Heart left ventricle (tissue), 16 donors: ENCODE data around the gene SFR1. TPM values are rescaled to one million over a fixed set of nuclear protein-coding genes. Genes with fewer than 3 reads are reported as not detected.

Experiments
- ATAC-seq, 4 donors: fragments of 200-7000 bp; cut with Tn5 transposase; one replicate each; pipeline ENCODE4 v1.9.1; 2020 to 2022; ENCODE audit warnings: moderate library complexity in 4 of 4, mild to moderate bottlenecking in 3 of 4, moderate number of reproducible peaks in 1 of 4
- DNase-seq, 5 donors: peaks; one replicate each; pipeline ENCODE4 v3.0.0-alpha.2; 2020
- H3K27ac ChIP-seq, 12 donors: fragments of 200-600 bp; sonication (generic) in 4 of 12; one replicate each; pipeline versions ENCODE4 v1.5.0 to v1.8.0; 2016 to 2022; ENCODE audit warnings: mild to moderate bottlenecking in 2 of 12
- H3K27me3 ChIP-seq, 9 donors: fragments of 200-600 bp; sonication (generic) in 2 of 9; one replicate each; pipeline versions ENCODE4 v1.5.1 to v1.8.0; 2016 to 2022; ENCODE audit warnings: mild to moderate bottlenecking in 3 of 9
- H3K36me3 ChIP-seq, 9 donors: fragments of 200-600 bp; sonication (generic) in 2 of 9; one replicate each; pipeline versions ENCODE4 v1.5.0 to v1.8.0; 2018 to 2022; ENCODE audit warnings: mild to moderate bottlenecking in 2 of 9
- H3K4me1 ChIP-seq, 12 donors: fragments of 200-600 bp; sonication (generic) in 4 of 12; one replicate each; pipeline versions ENCODE4 v1.5.0 to v1.8.0; 2016 to 2022; ENCODE audit warnings: mild to moderate bottlenecking in 3 of 12
- H3K4me3 ChIP-seq, 12 donors: fragments of 200-600 bp; sonication (generic) in 4 of 12; one replicate each; pipeline versions ENCODE4 v1.5.0 to v1.8.0; 2017 to 2022; ENCODE audit warnings: mild to moderate bottlenecking in 9 of 12, moderate library complexity in 4 of 12
- H3K9me3 ChIP-seq, 12 donors: fragments of 200-600 bp; sonication (generic) in 4 of 12; one replicate each; pipeline versions ENCODE4 v1.5.0 to v1.8.0; 2016 to 2022; ENCODE audit warnings: mild to moderate bottlenecking in 1 of 12
- CTCF ChIP-seq, 12 donors: fragments of 200-600 bp; sonication (generic) in 4 of 12; IDR thresholded peaks; one replicate each; pipeline versions ENCODE4 v1.5.0 to v1.8.0; 2018 to 2022; ENCODE audit warnings: antibody characterized with exemption in 12 of 12, mild to moderate bottlenecking in 5 of 12
- POLR2A ChIP-seq, 2 donors: fragments of 450-650 bp; IDR thresholded peaks; one replicate each; pipeline ENCODE4 v1.6.1; 2017; ENCODE audit warnings: antibody characterized with exemption in 2 of 2, mild to moderate bottlenecking in 2 of 2, moderate library complexity in 2 of 2
- WGBS, 4 donors: extraction: QIAGEN DNeasy Blood & Tissue Kit in 2 of 4; methylation state at CpG; one replicate each; pipeline versions ENCODE4 v1.1.5 to v1.1.7; 2013 to 2018; 5-methylcytosine and 5-hydroxymethylcytosine counted together
- intact Hi-C, 10 donors: fragments of 100-400 bp; cut with DNase I; formaldehyde crosslinking; loops; one replicate each; pipeline versions ENCODE4 v1.11.1 to v1.14.2; 2022
- polyA plus RNA-seq, 2 donors: library from polyadenylated mRNA; stranded (reverse); fragments of 200-250 nt; gene quantifications; one replicate each; pipeline ENCODE4 v1.2.3, GENCODE V29; 2013
- total RNA-seq, 9 donors: library from RNA; depleted of rRNA in 2 of 9; stranded (reverse); fragments of >200 nt in 2 of 9; fragmentation: NEBNext Ultra II Directional in 3 of 9; extraction: Animal tissue kit (Norgen Biotek cat#: 25700) in 3 of 9; gene quantifications; one replicate each; pipeline versions ENCODE4 v1.1.0 to v1.2.4, GENCODE V29; 2016 to 2023
- donor health status: ischemic (EF 13 %, LVEDD 7.1; RV severe dilation, severe dysfunction).
- donor health status: healthy with polysubstance abuse.
- donor health status: DM: no; HTN: yes; CAD: no.
- donor health status: DM: no; HTN: no; CAD: no.
- donor health status: ischemic (EF 25% LVEDD 6.9; RV normal size, moderate dysfunction).
- donor health status: ischemic (EF 25% LVEDD 5.7; RV mildly dilated, moderate dysfunction).
- donor health status: healthy.
- donor health status: DM: yes; HTN: yes; CAD: no.
- donor health status: ischemic (EF 35%, LVEDD 5.7; RV mildly dilated, moderate dysfunction).
- donor health status: nonischemic (EF 11% LVEDD 7.7; RV severe dilation, severe dysfunction).
- donor health status: DM: yes; HTN: yes; CAD: no.
- donor health status: PGD.
- donor health status: ischemic (EF 29% LVEDD 5.4; RV normal size, mild dysfunction).
- donor health status: nonischemic (EF 23%, LVEDD 6.1; RV moderate dilation, normal function).

The SFR1 gene
- total and polyA plus RNA-seq, 11 donors: 5.4 to 10.1 (median 7.6) TPM

GRCh38 chr10:104138131-104138530 lies 16.2 kb downstream of the SFR1 start:
- 88 to 94% (median 91%) methylated on average over 6 of the region's 6 CpGs for WGBS, 4 donors
- no peak for DNase-seq
- no peak for ATAC-seq
- Histone ChIP-seq H3K9me3 (no peaks in the 10 kb centered on the region), H3K27me3 (peaks cover 0 to 7% (median 0%) of the 10 kb centered on the region in 9 donors), H3K4me1 (no peaks in the 10 kb centered on the region), H3K36me3 (no peaks in the 10 kb centered on the region), H3K27ac (no peak overlapping the region), H3K4me3 (no peak overlapping the region)
- intact Hi-C loops: no loop called here
- TF ChIP-seq POLR2A (IDR thresholded peaks at IDR 0.05) (no peak), CTCF (IDR thresholded peaks at IDR 0.05) (no peak)

DNA sequence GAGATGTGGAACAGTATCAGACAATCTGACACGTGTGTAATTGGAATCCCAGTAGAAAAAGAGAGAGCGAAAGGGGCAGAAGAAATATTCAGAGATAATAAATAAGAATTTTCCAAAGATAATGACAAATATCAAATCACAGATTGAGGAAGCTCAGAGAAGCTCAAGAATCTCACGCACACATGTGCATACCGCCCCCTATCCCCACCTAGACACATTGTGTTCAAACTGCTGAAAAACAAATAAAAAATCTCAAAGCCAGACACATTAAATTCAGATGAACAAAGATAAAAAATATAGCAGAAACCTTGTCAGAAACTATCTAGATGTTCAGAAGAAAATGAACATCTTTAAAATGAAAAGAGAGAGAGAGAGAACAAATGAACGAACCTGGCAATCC lies 17.2 kb downstream of the SFR1 start:
- ATAC-seq: no peak
- TF ChIP-seq POLR2A (IDR thresholded peaks at IDR 0.05) (no peak), CTCF (IDR thresholded peaks at IDR 0.05) (peak in 4 of 12 donors; percentile 12 to 37 (median 14))
- no peaks in the 10 kb centered on the region for H3K9me3 ChIP-seq
- DNase-seq: no peak
- WGBS, 4 donors: 64 to 73% (median 66%) methylated on average over 5 of the region's 5 CpGs
- H3K36me3 ChIP-seq: no peaks in the 10 kb centered on the region
- peaks cover 0 to 2% (median 0%) of the 10 kb centered on the region in 9 donors for H3K27me3 ChIP-seq
- no peaks in the 10 kb centered on the region for H3K4me1 ChIP-seq
- no peak overlapping the region for H3K27ac ChIP-seq
- no peak overlapping the region for H3K4me3 ChIP-seq
- intact Hi-C loops: no loop called here

- no peak for TF ChIP-seq CTCF (IDR thresholded peaks at IDR 0.05)
- no peak for TF ChIP-seq POLR2A (IDR thresholded peaks at IDR 0.05)
- DNase-seq (no peak), ATAC-seq (no peak)
- 26 to 38% (median 32%) methylated on average over 1 of the region's 1 CpG for WGBS, 4 donors
- H3K36me3 ChIP-seq: no peaks in the 10 kb centered on the region
- H3K9me3 ChIP-seq: no peaks in the 10 kb centered on the region
- H3K27ac ChIP-seq: no peak overlapping the region
- intact Hi-C loops: no loop called here
- no peak overlapping the region for H3K4me3 ChIP-seq
- peaks cover 0 to 2% (median 0%) of the 10 kb centered on the region in 9 donors for H3K27me3 ChIP-seq
- no peaks in the 10 kb centered on the region for H3K4me1 ChIP-seq
Observed at GRCh38 chr10:104142081-104142480, 20.1 kb downstream of the SFR1 start.

- H3K4me3 ChIP-seq: no peak overlapping the region
- peaks cover 0 to 2% (median 0%) of the 10 kb centered on the region in 9 donors for H3K27me3 ChIP-seq
- ATAC-seq (no peak), DNase-seq (no peak)
- intact Hi-C loops: no loop called here
- no peak overlapping the region for H3K27ac ChIP-seq
- 67 to 82% (median 75%) methylated on average over 3 of the region's 3 CpGs for WGBS, 4 donors
- H3K9me3 ChIP-seq: no peaks in the 10 kb centered on the region
- no peak for TF ChIP-seq POLR2A (IDR thresholded peaks at IDR 0.05)
- no peak for TF ChIP-seq CTCF (IDR thresholded peaks at IDR 0.05)
- H3K36me3 ChIP-seq: no peaks in the 10 kb centered on the region
- no peaks in the 10 kb centered on the region for H3K4me1 ChIP-seq
Observed at GRCh38 chr10:104143829-104144228, 21.9 kb downstream of the SFR1 start.
